ENCODE data around the gene EFCAB10.

The EFCAB10 gene

GRCh38 chr7:105567024-105567423, 14.3 kb downstream of the EFCAB10 start:
- no peaks in the 10 kb centered on the region for H3K9me3 Mint-ChIP-seq
- H3K4me3 Mint-ChIP-seq: no peak overlapping the region
- DNase-seq: no peak
- no peaks in the 10 kb centered on the region for H3K4me1 Mint-ChIP-seq
- H3K36me3 Mint-ChIP-seq (ENCODE audit: low read depth): peaks cover 64% of the 10 kb centered on the region
- H3K27ac Mint-ChIP-seq: no peak overlapping the region
- H3K27me3 Mint-ChIP-seq (ENCODE audit: low read depth, poor library complexity): no peaks in the 10 kb centered on the region
- TF ChIP-seq, protein P1, sequence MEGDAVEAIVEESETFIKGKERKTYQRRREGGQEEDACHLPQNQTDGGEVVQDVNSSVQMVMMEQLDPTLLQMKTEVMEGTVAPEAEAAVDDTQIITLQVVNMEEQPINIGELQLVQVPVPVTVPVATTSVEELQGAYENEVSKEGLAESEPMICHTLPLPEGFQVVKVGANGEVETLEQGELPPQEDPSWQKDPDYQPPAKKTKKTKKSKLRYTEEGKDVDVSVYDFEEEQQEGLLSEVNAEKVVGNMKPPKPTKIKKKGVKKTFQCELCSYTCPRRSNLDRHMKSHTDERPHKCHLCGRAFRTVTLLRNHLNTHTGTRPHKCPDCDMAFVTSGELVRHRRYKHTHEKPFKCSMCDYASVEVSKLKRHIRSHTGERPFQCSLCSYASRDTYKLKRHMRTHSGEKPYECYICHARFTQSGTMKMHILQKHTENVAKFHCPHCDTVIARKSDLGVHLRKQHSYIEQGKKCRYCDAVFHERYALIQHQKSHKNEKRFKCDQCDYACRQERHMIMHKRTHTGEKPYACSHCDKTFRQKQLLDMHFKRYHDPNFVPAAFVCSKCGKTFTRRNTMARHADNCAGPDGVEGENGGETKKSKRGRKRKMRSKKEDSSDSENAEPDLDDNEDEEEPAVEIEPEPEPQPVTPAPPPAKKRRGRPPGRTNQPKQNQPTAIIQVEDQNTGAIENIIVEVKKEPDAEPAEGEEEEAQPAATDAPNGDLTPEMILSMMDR (IDR thresholded peaks at IDR 0.05): no peak

DNA sequence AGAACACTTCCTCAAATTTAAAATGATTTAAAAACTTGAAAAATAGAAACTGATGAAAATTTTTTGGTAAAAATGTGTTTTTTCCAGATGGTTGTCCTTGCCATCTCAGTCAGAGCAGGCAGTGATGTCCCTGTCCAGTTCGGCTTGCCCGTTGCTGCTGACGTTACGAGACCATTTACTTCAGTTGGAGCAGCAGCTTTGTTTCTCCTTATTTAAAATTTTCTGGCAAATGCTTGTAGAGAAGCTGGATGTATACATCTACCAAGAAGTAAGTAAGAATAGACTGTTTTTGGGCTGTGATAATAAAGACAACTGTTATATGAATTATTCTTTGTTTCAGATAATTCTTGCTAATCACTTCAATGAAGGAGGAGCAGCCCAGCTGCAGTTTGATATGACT, 16.1 kb downstream of the EFCAB10 start:
- no peak overlapping the region for H3K27ac Mint-ChIP-seq
- H3K36me3 Mint-ChIP-seq (ENCODE audit: low read depth): peaks cover 67% of the 10 kb centered on the region
- no peaks in the 10 kb centered on the region for H3K4me1 Mint-ChIP-seq
- H3K27me3 Mint-ChIP-seq (ENCODE audit: low read depth, poor library complexity): no peaks in the 10 kb centered on the region
- TF ChIP-seq, protein P1 (IDR thresholded peaks at IDR 0.05): no peak
- no peaks in the 10 kb centered on the region for H3K9me3 Mint-ChIP-seq
- H3K4me3 Mint-ChIP-seq: no peak overlapping the region
- no peak for DNase-seq

DNA sequence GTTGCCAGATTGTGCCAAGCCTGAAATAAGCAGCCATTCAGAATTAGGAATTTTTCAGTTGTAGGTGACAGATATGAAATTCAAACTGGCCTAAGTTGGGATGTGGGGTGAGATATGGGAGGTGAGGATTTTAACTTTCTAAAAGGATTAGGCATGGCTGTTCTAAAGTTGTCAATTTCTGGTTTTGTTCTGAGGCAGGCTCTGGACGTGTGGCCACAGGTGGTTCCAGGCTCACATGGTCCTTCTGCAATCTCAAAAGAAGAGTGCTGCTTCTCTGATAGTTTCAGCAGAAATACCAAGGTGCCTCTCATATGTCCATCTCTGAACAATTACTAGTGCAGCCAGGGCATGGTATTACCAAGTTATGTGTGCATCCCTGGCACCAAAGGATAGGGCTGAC, 21.4 kb downstream of the EFCAB10 start:
- Mint-ChIP-seq H3K4me3 (no peak overlapping the region), H3K9me3 (no peaks in the 10 kb centered on the region), H3K4me1 (no peaks in the 10 kb centered on the region), H3K36me3 (ENCODE audit: low read depth) (peaks cover 76% of the 10 kb centered on the region), H3K27me3 (ENCODE audit: low read depth, poor library complexity) (no peaks in the 10 kb centered on the region), H3K27ac (peak overlapping the region; percentile 27)
- TF ChIP-seq, protein P1 (IDR thresholded peaks at IDR 0.05): no peak
- no peak for DNase-seq

- no peaks in the 10 kb centered on the region for H3K9me3 Mint-ChIP-seq
- H3K4me1 Mint-ChIP-seq: peaks cover 7% of the 10 kb centered on the region
- peaks cover 45% of the 10 kb centered on the region for H3K36me3 Mint-ChIP-seq (ENCODE audit: low read depth)
- TF ChIP-seq, protein P1 (IDR thresholded peaks at IDR 0.05): no peak
- no peak overlapping the region for H3K27ac Mint-ChIP-seq
- no peak for DNase-seq
- H3K27me3 Mint-ChIP-seq (ENCODE audit: low read depth, poor library complexity): no peaks in the 10 kb centered on the region
- no peak overlapping the region for H3K4me3 Mint-ChIP-seq
These were observed 43.0 kb downstream of the EFCAB10 start for GRCh38 chr7:105538339-105538738.

DNA sequence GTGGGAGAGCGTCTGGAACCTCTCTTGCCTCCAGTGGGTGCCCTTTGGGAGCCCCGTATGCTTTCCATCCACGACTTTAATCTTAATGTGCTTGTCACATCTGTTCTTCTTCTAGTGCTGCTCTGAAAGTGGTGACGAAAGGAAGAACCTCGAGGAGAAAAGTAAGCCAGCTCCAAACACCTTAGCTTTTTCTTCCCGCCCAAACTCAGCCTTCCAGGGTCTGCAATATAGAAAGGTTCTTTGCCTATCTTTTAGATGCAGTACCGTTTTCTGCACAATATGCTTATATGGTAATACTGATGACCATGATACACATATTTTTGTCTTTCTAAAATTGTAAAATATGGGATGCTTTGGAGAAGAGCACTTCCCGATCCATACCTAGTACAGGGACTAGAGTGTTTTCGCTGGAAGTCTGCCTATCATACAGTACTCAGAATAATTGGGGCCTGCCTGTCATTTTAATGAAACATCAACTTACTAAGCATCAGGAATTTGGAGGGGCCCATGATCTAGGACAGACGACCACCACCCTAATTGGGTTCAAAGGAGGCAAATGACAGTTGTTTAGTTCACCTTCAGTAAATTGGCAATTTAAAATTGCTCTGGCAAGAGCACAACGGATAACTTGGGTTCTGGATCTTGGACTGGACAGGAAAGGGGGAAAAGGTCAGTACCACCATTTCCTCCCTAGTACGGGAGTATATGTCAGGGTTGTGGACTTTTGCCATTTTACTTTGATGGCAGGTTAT, 48.4 kb downstream of the EFCAB10 start:
- Mint-ChIP-seq H3K9me3 (peaks cover 4% of the 10 kb centered on the region), H3K4me1 (peaks cover 20% of the 10 kb centered on the region), H3K36me3 (ENCODE audit: low read depth) (peaks cover 12% of the 10 kb centered on the region), H3K4me3 (peak overlapping the region; percentile 93), H3K27me3 (ENCODE audit: low read depth, poor library complexity) (peaks cover 3% of the 10 kb centered on the region), H3K27ac (peak overlapping the region; percentile 64)
- TF ChIP-seq, protein P1 (IDR thresholded peaks at IDR 0.05): no peak
- no peak for DNase-seq

Data from nephron progenitor cell (in vitro differentiated cells).